Frontal cortex (tissue), 4 donors: ENCODE data around the gene ACTN1. TPM values are rescaled to one million over a fixed set of nuclear protein-coding genes. Genes with fewer than 3 reads are reported as not detected.
"Not testable (repeated sequence)": the region's sequence is repeated elsewhere in the genome, so short reads cannot be mapped to it uniquely, and the experiment has no call there.

Experiments
- DNase-seq, 2 donors: peaks; one replicate each; pipeline ENCODE4 v3.0.0; 2012; ENCODE audit warnings: low spot score in 2 of 2
- FAIRE-seq: peaks from 2 replicates; lab custom pipeline; 2012; peaks lifted over from hg19 to GRCh38; lab: Jason Lieb, UNC
- total RNA-seq: library from RNA; depleted of rRNA; stranded (reverse); fragments of >200 nt; gene quantifications from one replicate; pipeline ENCODE4 v1.2.3, GENCODE V29; 2014
- donor health status: control.
- donor health status: control.
- donor health status: control.

Gene ACTN1
- total RNA-seq, 1 donor from 2014 or later, result 15.1 TPM

DNA sequence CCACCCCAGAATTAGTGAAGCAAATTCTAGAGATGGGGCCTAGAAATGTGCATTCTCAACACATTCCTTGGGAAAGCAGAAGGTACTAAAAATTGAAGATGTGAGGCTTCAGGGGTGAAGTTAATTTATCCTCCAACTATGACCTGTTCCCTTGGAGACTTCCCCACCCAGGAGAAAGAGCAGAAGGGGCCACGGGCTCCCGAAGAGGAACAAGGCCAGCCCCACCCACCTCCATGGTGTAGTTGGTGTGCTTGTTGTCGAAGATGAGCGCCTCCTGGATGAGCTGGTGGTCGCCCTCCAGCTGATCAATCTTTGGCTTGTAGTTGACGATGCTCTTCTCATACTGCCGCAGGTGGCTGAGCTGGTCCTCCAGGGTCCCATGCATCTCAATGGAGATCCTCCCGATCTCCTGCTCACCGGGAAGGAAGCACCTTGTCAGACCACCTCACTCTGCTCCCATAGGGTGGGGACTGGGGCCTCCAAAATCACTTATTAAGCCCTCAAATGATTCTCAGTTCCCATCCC is 98.5 kb downstream of the ACTN1 start:
- no peak for DNase-seq
- no peak for FAIRE-seq

DNA sequence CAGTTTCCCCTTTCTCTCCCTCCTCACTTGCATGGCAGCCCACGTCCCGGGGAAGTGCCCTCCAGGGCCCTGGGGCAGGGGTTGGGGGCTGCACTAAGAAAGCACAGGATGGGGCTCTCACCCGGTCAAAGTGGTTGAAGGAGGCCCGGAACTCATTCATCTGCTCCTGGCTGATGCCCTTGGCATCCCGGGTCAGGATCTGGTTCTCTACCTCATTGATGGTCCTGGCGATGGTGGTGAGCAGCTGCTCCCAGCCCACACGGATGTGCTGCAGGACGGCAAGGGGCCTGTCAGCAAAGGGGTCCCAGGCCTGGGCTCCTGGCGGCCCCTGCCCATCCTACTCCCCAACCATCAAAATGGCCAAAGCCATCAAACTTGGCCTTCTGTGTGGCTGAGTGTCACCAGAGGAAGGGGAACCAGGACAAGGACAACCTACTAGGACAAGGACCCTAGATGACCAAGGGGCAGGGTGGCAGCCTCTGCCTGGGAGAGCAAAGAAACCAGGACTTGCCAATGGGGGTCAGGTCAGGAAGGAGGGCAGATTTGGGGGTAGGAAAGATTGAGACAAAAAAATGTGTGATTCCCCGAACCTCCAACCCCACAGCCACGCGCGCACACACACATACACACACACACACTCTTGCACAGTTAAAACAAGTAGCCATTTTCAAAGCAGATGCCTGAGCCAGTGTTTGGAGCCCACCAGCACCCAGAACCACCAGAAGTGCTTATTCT is 99.1 kb downstream of the ACTN1 start:
- no peak for FAIRE-seq
- no peak for DNase-seq

DNA sequence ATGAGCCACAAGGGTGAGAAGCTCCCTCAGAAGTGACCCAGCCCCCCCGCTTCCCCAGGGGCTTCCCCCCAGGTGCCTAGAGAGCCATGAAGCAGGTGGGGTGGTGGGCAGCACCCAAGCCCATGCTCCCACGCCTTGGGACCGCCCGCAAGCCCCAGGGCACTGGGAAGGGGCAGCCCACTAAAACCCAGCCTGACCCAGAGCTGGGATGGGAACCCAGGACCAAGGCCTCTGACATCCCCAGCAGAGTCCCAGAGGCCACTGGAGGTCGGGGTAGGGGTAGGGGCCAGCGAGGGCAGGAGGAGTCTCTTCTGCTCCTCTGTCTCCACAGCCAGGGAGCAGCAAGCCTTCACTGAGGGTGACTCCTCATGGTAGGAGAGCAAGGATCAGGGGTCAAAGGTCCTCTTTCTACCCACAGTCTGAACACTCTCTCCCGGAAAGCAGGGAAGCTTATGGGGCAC is 99.8 kb downstream of the ACTN1 start:
- DNase-seq, result no peak
- no peak for FAIRE-seq

DNA sequence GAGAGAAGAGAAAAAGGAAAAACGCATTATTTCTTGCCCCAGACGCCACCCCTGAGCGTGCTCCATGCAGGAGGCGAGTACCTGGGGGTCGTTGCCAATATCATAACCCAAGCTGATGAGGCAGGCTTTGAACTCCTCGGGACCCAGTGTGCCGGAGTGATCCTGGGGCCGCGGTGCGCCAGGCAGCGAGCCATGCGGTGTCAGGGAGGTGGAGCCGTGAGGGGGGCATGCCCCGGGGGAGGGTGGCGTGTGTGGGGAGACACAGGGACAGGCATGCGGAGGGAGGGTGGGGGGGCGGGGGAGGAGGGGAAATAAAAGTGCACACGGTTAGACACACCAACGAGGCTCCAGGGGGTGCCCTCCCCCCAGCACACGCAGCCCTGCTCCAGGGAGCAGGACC is 100.2 kb downstream of the ACTN1 start:
- DNase-seq, result no peak
- no peak for FAIRE-seq

DNA sequence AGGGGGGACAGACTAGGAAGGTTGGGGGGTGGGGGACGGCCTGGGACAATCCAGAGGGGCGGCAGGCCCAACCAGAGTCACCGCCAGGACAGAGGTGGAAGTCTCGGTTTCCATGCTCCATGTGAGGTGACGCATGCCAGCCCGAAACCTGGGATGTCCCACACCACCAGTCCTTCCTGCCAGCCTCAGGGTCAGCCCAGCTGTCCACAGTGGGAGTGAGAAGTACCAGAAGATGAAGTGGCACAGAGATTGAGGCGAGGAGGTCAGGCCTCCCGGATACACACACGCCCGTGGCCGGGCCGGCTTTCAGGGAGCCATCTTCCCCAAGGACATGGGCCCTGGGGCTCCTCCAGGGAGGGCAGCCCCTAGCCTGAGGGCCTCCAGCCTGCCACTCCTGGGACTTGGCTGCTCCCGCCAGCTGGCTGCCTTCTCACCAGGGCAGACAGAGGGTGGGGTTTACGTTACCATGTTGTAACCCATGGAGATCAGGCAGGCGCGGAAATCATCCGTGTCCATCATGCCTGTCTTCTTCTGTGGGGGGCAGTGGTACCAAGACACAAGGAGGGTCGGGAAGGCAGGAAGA is 101.0 kb downstream of the ACTN1 start:
- DNase-seq (no peak), FAIRE-seq (no peak)

DNA sequence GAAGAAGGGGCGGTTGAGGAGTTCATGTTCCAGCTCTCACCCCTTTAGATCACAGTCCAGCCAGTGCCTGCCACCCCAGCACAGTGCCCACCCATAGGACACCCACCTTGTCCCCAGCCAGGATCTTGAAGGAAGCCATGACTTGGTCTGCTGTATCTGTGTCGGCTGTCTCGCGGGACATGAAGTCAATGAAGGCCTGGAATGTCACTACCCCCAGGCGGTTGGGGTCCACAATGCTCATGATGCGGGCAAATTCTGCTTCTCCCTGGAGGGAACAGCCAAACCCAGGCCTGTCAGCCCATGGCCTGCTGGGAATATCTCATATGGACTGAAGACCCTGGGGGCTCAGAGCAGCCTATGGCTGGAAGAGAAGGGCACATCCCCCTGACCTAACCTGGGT is 102.1 kb downstream of the ACTN1 start:
- FAIRE-seq (no peak), DNase-seq (no peak)

DNA sequence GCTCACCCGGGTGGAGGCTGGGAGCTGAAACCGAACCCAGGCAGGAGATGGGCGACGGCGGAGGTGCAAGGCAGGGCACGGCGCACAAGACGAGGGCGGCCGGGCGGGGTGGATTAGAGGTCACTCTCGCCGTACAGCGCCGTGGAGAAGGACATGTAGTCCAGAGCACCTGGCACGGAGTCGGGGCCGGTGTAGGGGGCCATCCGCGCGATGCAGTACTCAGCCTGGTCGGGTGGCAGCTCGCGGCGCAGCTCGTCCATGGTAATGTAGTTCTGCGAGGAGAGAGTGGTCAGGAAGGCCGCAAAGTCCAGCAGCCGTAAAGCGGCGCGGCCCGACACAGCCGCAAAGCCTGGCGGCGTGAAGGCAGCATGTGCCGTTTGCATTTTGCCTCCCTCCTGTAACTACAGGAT is 104.4 kb downstream of the ACTN1 start:
- DNase-seq (no peak), FAIRE-seq (no peak)

DNA sequence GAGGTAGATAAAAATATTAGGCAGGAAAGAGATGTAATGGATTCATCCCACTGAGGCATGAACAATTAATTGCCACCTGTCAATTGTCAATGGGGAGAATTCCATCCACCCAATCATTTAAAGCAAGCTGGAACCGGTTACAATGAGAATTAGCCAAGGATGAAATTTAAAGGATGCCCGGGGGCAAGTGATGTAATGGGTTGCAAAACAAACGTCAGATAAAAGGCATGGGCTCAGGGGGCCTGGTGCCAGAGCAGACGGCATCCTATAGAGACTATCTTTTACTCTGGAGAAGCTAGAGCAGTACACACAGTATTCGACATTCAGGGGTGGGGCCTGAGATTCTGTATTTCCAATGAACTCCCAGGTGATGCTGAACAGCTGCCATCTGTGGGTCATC is 105.7 kb downstream of the ACTN1 start:
- FAIRE-seq (no peak), DNase-seq (no peak)

DNA sequence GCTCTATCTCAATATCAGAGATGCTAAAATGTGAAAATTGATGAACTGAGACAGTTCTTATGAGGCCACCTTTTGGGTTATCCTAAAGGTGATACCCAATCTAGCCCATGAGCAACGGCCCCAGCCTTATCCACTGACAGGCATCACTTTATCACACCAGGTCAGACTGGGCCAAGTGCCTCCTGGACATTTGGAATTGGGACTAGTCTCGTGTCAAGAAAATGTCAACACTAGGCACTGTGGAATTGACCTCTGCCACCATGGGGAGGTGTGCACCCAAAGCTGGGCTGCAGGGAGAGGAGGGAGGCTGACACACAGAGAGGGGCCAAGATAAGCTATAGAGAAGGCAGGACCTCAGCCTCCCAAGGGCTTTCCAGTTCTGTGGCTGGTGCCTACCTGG is 107.7 kb downstream of the ACTN1 start:
- no peak for DNase-seq
- FAIRE-seq, result no peak

DNA sequence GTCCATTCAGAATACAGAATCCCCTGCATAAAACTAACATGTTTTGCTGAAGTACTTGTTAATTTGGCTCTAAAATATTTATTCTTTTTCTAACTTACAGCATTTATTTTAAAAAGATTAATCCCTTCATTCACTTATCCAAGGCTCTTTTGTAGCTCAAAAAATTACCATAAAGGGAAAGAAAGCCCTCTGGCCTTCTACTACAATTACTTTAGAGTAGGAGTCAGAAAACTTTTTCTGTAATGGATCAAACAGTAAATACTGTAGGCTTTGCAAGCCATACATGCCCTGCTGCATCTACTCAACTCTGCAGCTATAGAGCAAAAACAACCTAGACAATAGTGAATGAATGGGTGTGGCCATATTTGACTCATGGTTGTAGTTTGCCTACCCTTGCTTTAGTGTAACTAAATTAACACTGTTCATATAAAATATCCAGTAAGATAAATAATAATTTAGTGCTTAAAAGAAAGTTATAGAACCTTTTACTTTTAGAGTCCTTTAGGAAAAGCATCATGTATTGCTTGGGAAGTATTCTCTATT is 112.0 kb downstream of the ACTN1 start:
- no peak for DNase-seq
- FAIRE-seq, result no peak

DNA sequence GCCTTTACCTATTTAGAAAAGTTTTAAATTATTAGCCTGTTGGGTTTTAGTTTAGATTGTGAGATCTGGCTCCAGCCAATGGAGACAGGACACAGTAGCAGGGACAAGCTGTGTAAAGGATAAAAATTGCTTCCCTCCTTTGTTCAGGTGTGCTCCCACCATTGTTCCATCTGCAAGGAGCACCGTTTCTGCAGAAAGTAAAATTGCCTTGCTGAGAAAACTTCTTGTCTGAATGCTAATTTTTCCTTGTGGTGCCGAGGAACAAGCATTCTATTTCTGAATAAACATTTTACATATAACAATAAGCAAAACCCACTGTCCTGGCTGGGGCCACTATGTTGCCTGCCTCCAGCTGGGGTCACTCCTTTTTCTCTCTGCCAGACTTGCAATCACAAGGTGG is 113.6 kb downstream of the ACTN1 start:
- DNase-seq (no peak), FAIRE-seq (no peak)

DNA sequence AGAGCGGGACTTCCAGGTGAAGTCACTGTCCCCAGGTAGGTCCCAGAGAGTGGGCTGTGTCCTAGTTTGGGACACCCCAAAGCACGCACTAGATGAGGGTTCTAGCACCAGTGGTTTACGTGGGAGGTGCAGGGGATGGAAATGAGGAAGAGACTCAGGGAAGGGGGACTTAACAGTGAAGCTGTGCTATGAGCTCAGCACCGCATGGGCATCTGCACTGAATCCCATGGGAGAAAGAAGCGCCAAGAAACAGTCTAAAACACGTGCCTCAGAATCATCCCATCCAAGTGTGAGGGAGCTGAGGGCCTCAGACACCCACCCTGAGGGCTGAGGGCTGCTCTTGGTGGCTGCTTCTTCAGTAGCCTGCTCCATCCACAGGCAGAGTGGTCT is 114.7 kb downstream of the ACTN1 start:
- DNase-seq, result no peak
- no peak for FAIRE-seq

DNA sequence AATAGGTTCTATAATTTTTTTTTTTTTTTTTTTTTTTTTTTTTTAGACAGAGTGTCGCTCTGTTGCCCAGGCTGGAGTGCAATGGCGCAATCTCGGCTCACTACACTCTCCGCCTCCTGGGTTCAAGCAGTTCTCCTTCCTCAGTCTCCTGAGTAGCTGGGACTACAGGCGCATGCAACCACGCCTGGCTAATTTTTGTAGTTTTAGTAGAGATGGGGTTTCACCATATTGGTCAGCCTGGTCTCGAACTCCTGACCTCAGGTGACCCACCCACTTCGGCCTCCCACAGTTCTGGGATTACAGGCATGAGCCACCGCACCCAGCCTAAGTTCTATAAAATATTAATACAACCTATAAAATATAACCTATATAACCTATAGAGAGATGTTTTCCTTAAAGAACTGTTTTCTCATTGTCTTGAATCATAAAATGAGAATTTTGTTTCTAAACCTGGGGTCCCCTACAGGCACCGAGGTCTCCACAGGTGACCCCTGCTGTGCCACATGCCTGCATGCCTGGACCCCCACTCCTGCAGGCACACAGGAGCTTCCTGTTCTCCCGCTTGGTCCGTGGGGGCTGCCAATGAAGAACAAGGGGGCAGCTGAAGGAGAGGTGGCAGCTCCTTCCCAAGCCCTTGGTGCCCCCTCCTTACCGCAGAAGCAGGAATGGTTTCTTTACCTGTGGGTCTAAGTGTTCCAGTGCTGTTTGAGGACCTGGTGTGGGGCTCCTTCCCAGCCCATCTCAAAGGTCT is 115.3 kb downstream of the ACTN1 start:
- DNase-seq (no peak), FAIRE-seq (no peak)

DNA sequence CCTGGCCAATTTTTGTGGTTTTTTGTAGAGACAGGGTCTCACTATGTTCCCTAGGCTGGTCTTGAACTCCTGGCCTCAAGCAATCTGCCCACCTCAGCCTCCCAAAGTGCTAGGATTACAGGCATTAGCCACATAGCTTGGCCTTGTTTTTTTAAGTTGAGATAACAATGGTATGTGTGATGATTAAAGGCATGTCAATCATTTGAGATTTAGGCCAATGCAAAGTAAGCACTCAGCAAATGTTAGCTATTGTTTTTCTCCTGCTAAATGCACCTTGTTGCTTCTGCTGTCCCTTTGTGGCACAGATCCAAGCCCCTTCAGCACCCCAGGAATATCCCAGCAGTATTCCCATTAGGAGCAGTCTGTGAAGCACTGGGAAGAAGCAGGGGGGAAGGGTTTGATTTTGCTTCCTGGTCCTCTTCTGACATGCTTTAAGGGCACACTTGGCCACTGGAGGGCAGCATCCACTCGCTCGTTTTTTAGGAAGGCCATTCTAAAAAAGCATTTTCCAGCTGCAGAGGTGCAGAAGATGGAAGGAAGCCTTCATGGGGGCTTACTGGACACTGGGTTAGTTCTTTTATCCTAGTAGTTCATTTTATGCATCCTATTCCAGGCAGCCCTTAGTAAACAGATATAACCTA is 116.0 kb downstream of the ACTN1 start:
- FAIRE-seq (no peak), DNase-seq (peak in 1 of 2 donors; percentile 74)

DNA sequence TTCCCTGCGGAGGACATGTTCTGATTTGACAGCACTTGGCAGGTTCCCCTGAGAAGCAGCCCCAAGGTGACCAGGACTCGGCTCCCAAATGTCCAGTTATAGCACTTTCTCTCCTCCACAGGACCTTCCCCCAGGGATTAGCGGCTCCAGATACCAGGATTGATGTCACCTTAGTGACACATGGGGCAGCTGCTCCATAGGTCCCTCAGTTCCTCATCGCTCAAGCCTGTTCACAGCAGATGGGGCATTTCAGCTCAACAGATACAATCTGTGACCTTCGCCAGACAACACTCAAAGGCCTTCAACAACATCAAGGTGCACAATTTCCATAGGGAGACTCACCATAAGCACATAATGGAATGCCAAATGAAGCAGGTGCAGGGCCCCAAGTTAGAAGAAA is 118.3 kb downstream of the ACTN1 start:
- no peak for DNase-seq
- FAIRE-seq, result no peak

DNA sequence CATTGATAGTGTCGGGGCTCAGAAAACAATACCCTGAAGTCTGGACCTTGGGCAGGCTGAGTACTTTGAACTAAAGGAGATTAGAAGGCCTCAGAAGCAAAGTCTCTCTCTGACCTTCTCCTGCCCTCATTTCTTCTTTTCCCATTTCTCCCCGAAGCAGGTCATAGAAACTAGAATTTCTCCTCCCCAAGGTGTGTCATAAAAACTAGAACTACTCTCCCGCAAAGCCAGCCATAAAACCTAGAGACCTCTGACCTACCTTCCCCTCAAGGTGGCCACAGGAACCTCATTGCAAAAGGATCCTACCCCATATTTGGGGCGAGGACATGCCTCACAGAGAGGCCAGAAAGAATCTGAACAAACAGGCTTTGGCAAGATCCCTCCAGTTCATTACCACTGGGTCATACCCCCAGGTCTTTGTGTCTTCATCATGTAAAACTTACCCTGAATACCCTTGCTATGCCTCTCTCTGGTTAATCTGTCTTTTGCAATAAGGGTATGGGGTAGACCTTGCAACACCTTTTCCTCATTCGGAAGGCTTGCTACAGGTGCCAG is 121.5 kb downstream of the ACTN1 start:
- DNase-seq, result no peak
- FAIRE-seq, result no peak

DNA sequence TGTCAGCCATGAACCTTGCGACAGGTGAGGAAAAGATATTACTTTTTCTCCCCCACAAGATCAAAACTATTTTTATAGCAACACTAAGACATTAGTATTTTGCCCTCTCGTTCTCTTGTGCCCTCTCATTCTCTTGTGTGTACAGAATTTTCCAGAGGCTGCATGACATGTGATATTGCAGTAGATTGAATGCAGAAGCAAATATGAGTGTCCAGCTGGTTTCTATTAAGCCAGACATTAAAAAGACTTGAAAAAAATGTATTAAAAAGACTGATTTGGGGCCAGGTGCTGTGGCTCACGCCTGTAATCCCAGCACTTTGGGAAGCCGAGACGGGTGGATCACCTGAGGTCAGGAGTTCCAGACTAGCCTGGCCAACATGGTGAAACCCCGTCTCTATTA is 122.5 kb downstream of the ACTN1 start:
- FAIRE-seq (no peak), DNase-seq (no peak)

DNA sequence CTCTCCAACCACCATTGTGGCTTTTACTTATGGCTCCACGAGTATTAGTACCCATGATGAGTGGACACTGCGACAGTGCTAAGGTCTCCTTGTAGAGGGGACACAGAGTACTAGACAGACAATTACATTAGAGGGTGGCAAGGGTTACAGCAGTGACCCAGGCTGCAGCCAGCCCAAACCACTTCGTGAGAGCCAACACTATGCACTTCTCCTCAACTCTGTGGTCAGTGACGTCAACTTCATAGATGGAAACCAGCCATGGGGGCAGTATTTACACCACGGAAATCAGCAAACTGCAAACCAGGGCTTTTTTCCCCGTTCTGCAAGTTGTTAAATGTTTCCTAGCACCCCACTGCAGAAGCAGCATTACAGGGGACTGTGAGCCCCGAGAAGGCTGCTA is 124.7 kb downstream of the ACTN1 start:
- no peak for DNase-seq
- FAIRE-seq, result no peak

DNA sequence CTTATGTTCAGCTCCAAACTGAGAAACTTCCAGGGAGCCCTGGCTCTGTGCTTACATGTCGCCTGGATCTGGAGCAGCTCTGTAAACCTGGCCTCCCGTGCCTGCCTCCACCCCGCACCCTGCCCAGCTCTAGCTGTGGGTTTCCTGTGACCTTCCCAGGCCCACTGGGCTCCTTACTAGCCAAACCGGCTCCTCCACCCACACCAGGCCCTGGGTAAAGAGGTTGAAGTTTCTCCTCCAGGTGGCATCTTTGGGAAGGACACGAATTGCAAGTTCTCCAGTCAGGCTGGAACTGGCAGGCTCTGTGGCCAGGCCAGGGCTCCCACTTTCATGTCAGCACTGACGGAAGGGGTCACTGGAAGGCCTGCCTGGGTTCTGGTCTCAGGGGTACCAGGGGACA is 125.4 kb downstream of the ACTN1 start:
- no peak for DNase-seq
- no peak for FAIRE-seq

DNA sequence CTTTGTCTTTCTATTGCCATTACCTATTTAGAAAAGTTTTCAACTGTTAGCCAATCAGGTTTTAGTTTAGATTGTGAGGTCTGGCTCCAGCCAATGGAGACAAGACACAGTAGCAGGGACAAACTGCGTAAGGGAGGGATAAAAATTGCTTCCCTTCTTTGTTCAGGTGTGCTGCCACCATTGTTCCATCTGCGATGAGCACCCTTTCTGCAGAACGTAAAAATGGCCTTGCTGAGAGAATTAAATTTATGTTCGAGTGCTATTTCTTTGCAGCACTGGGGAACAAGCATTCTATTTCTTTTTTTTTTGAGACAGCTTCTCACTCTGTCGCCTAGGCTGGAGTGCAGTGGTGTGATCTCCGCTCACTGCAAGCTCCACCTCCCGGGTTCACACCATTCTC is 126.6 kb downstream of the ACTN1 start:
- not testable (repeated sequence) for FAIRE-seq

More for the DNA sequence above, 126.6 kb downstream of the ACTN1 start:
- not testable (repeated sequence) for DNase-seq
